WTC11 (cell line): ENCODE data around the gene DYRK3. TPM values are rescaled to one million over a fixed set of nuclear protein-coding genes. Genes with fewer than 3 reads are reported as not detected.

Source experiments
- ATAC-seq: fragments of 200-7000 bp; cut with Tn5 transposase; 2 replicates; pipeline ENCODE4 v1.10.0; 2021; ENCODE audit warnings: mild to moderate bottlenecking, moderate library complexity
- CTCF ChIA-PET: fragments of 300-600 bp; sonication (Branson Sonifier 250); formaldehyde crosslinking; loops from one replicate; lab custom pipeline; 2021; ENCODE audit warnings: antibody characterized with exemption; lab: Charles Lee
- POLR2A ChIA-PET: fragments of 350-600 bp; sonication (Branson Sonifier 250); formaldehyde crosslinking; loops from one replicate; lab custom pipeline; 2021; ENCODE audit warnings: antibody characterized with exemption; lab: Charles Lee
- DNase-seq: peaks from one replicate; pipeline ENCODE4 v3.0.0; 2021; ENCODE audit warnings: low spot score
- H3K27ac Mint-ChIP-seq: 2 replicates; pipeline ENCODE4 v1.8.0; 2021; ENCODE audit warnings: mixed read lengths
- H3K27me3 Mint-ChIP-seq: 2 replicates; pipeline ENCODE4 v1.8.0; 2021; ENCODE audit warnings: low read depth, mild to moderate bottlenecking, moderate library complexity, mixed read lengths
- H3K36me3 Mint-ChIP-seq: 2 replicates; pipeline ENCODE4 v1.8.0; 2021; ENCODE audit warnings: mixed read lengths
- H3K4me1 Mint-ChIP-seq: 2 replicates; pipeline ENCODE4 v1.8.0; 2022; ENCODE audit warnings: mixed read lengths
- H3K4me3 Mint-ChIP-seq: 2 replicates; pipeline ENCODE4 v1.8.0; 2021; ENCODE audit warnings: mild to moderate bottlenecking, moderate library complexity, mixed read lengths
- H3K9me3 Mint-ChIP-seq: 2 replicates; pipeline ENCODE4 v1.8.0; 2021; ENCODE audit warnings: mixed read lengths
- EMX1 ChIP-seq: fragments of 250-450 bp; sonication (Bioruptor Pico); IDR thresholded peaks from 2 replicates; pipeline ENCODE4 v1.8.0; 2021; ENCODE audit warnings: mild to moderate bottlenecking
- ERG ChIP-seq: fragments of 250-450 bp; sonication (Bioruptor Pico); IDR thresholded peaks from 2 replicates; pipeline ENCODE4 v1.8.0; 2021; ENCODE audit warnings: mild to moderate bottlenecking
- NFATC4 ChIP-seq: fragments of 250-450 bp; sonication (Bioruptor Pico); IDR thresholded peaks from 2 replicates; pipeline ENCODE4 v1.9.0; 2021; ENCODE audit warnings: mild to moderate bottlenecking
- PRRX2 ChIP-seq: fragments of 250-450 bp; sonication (Bioruptor Pico); IDR thresholded peaks from 2 replicates; pipeline ENCODE4 v1.8.0; 2021; ENCODE audit warnings: mild to moderate bottlenecking
- TCF7 ChIP-seq: sonication (generic); formaldehyde crosslinking; IDR thresholded peaks from 2 replicates; pipeline ENCODE4 v1.8.0; 2022; ENCODE audit warnings: mild to moderate bottlenecking, low read depth, missing genetic modification reagents, moderate library complexity
- ZMAT4 ChIP-seq: fragments of 250-450 bp; sonication (Bioruptor Pico); IDR thresholded peaks from 2 replicates; pipeline ENCODE4 v1.9.0; 2021; ENCODE audit warnings: mild to moderate bottlenecking
- ZNF138 ChIP-seq: sonication (generic); formaldehyde crosslinking; conservative IDR thresholded peaks from 2 replicates; pipeline ENCODE4 v1.8.1; 2022; ENCODE audit warnings: mild to moderate bottlenecking, moderate library complexity, missing genetic modification reagents
- total RNA-seq: library from RNA; stranded (reverse); gene quantifications from 3 replicates; pipeline ENCODE4 v1.2.3, GENCODE V29; 2021
- TF ChIP-seq, protein P1 (sequence below): fragments of 250-450 bp; sonication (Bioruptor Pico); IDR thresholded peaks from 2 replicates; pipeline ENCODE4 v1.9.0; 2021; ENCODE audit warnings: mild to moderate bottlenecking
- TF ChIP-seq, protein P2 (sequence below): fragments of 200-600 bp; IDR thresholded peaks from 2 replicates; pipeline ENCODE4 v1.8.0; 2022; ENCODE audit warnings: antibody characterized with exemption
- TF ChIP-seq, protein P3 (sequence below): fragments of 250-450 bp; sonication (Bioruptor Pico); IDR thresholded peaks from 2 replicates; pipeline ENCODE4 v2.1.2; 2022; ENCODE audit warnings: mild to moderate bottlenecking, moderate library complexity
- TF ChIP-seq, protein P4 (sequence below): fragments of 250-450 bp; sonication (Bioruptor Pico); IDR thresholded peaks from 2 replicates; pipeline ENCODE4 v1.9.0; 2021; ENCODE audit warnings: mild to moderate bottlenecking, borderline replicate concordance

Gene DYRK3
- total RNA-seq, 1 experiment from 2014 or later = 7.8 TPM

DNA sequence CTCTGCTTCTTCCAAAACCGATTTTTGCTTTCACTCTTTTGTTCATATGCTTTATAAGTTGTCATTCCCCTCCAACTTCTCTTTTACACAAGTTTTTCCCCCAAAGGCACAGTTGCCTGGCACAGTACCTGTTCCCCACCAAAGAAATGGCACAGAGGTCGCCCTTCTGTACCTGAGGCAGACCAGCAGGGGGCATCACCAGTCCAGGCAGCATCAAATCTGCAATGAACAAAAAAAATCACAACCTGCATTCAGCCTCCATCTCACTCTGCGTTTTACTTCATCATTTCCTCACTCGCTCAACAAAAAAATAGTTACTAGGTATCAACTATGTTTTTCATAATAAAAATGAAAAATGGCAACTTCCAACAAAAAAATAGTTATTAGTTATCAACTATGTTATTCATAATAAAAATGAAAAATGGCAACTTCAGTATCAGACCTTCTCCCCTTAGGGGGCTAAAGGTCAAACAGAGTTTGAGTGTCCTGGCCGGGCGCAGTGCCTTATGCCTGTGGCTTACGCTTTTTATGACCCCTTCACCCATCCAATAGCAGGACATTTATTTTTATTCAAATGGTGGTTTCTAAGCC, 27.1 kb upstream of the DYRK3 start:
- H3K4me1 Mint-ChIP-seq = peaks cover 12% of the 10 kb centered on the region
- peaks cover 19% of the 10 kb centered on the region for H3K36me3 Mint-ChIP-seq
- ChIA-PET POLR2A (no interaction called here), CTCF (interaction anchor here (0.6 to 2.5 kb wide), 2 partner anchors 56 to 64 kb away, joined by 3 to 11 read pairs; no protein-coding TSS in a partner anchor)
- H3K27ac Mint-ChIP-seq = no peak overlapping the region
- H3K27me3 Mint-ChIP-seq = no peaks in the 10 kb centered on the region
- TF ChIP-seq, protein P1, sequence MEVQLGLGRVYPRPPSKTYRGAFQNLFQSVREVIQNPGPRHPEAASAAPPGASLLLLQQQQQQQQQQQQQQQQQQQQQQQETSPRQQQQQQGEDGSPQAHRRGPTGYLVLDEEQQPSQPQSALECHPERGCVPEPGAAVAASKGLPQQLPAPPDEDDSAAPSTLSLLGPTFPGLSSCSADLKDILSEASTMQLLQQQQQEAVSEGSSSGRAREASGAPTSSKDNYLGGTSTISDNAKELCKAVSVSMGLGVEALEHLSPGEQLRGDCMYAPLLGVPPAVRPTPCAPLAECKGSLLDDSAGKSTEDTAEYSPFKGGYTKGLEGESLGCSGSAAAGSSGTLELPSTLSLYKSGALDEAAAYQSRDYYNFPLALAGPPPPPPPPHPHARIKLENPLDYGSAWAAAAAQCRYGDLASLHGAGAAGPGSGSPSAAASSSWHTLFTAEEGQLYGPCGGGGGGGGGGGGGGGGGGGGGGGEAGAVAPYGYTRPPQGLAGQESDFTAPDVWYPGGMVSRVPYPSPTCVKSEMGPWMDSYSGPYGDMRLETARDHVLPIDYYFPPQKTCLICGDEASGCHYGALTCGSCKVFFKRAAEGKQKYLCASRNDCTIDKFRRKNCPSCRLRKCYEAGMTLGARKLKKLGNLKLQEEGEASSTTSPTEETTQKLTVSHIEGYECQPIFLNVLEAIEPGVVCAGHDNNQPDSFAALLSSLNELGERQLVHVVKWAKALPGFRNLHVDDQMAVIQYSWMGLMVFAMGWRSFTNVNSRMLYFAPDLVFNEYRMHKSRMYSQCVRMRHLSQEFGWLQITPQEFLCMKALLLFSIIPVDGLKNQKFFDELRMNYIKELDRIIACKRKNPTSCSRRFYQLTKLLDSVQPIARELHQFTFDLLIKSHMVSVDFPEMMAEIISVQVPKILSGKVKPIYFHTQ (CRISPR knock-in tag) = no peak
- TF ChIP-seq, protein P2, sequence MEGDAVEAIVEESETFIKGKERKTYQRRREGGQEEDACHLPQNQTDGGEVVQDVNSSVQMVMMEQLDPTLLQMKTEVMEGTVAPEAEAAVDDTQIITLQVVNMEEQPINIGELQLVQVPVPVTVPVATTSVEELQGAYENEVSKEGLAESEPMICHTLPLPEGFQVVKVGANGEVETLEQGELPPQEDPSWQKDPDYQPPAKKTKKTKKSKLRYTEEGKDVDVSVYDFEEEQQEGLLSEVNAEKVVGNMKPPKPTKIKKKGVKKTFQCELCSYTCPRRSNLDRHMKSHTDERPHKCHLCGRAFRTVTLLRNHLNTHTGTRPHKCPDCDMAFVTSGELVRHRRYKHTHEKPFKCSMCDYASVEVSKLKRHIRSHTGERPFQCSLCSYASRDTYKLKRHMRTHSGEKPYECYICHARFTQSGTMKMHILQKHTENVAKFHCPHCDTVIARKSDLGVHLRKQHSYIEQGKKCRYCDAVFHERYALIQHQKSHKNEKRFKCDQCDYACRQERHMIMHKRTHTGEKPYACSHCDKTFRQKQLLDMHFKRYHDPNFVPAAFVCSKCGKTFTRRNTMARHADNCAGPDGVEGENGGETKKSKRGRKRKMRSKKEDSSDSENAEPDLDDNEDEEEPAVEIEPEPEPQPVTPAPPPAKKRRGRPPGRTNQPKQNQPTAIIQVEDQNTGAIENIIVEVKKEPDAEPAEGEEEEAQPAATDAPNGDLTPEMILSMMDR = peak; percentile 67
- no peak for TF ChIP-seq ZNF138 (CRISPR knock-in tag)
- H3K4me3 Mint-ChIP-seq = no peak overlapping the region
- H3K9me3 Mint-ChIP-seq = no peaks in the 10 kb centered on the region
- ATAC-seq (no peak), DNase-seq (peak; percentile 57)

- Mint-ChIP-seq H3K27me3 (no peaks in the 10 kb centered on the region), H3K36me3 (peaks cover 10% of the 10 kb centered on the region), H3K27ac (no peak overlapping the region), H3K4me3 (no peak overlapping the region), H3K9me3 (no peaks in the 10 kb centered on the region), H3K4me1 (peaks cover 12% of the 10 kb centered on the region)
- CTCF ChIA-PET = interaction anchor here (0.6 to 2.5 kb wide), 3 partner anchors 22 to 65 kb away, joined by 3 to 11 read pairs (median 3); no protein-coding TSS in a partner anchor
- TF ChIP-seq, protein P3, sequence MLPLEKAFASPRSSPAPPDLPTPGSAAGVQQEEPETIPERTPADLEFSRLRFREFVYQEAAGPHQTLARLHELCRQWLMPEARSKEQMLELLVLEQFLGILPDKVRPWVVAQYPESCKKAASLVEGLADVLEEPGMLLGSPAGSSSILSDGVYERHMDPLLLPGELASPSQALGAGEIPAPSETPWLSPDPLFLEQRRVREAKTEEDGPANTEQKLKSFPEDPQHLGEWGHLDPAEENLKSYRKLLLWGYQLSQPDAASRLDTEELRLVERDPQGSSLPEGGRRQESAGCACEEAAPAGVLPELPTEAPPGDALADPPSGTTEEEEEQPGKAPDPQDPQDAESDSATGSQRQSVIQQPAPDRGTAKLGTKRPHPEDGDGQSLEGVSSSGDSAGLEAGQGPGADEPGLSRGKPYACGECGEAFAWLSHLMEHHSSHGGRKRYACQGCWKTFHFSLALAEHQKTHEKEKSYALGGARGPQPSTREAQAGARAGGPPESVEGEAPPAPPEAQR (CRISPR knock-in tag) = no peak
- TF ChIP-seq, protein P4, sequence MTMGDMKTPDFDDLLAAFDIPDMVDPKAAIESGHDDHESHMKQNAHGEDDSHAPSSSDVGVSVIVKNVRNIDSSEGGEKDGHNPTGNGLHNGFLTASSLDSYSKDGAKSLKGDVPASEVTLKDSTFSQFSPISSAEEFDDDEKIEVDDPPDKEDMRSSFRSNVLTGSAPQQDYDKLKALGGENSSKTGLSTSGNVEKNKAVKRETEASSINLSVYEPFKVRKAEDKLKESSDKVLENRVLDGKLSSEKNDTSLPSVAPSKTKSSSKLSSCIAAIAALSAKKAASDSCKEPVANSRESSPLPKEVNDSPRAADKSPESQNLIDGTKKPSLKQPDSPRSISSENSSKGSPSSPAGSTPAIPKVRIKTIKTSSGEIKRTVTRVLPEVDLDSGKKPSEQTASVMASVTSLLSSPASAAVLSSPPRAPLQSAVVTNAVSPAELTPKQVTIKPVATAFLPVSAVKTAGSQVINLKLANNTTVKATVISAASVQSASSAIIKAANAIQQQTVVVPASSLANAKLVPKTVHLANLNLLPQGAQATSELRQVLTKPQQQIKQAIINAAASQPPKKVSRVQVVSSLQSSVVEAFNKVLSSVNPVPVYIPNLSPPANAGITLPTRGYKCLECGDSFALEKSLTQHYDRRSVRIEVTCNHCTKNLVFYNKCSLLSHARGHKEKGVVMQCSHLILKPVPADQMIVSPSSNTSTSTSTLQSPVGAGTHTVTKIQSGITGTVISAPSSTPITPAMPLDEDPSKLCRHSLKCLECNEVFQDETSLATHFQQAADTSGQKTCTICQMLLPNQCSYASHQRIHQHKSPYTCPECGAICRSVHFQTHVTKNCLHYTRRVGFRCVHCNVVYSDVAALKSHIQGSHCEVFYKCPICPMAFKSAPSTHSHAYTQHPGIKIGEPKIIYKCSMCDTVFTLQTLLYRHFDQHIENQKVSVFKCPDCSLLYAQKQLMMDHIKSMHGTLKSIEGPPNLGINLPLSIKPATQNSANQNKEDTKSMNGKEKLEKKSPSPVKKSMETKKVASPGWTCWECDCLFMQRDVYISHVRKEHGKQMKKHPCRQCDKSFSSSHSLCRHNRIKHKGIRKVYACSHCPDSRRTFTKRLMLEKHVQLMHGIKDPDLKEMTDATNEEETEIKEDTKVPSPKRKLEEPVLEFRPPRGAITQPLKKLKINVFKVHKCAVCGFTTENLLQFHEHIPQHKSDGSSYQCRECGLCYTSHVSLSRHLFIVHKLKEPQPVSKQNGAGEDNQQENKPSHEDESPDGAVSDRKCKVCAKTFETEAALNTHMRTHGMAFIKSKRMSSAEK (CRISPR knock-in tag) = no peak
- TF ChIP-seq ZMAT4 = no peak
- TF ChIP-seq EMX1 (CRISPR knock-in tag) = no peak
- no peak for TF ChIP-seq PRRX2 (CRISPR knock-in tag)
- no peak for TF ChIP-seq TCF7 (CRISPR knock-in tag)
- no peak for TF ChIP-seq NFATC4
- TF ChIP-seq ERG (CRISPR knock-in tag) = no peak
- ATAC-seq (no peak), DNase-seq (no peak)
- POLR2A ChIA-PET = no interaction called here
Measured at GRCh38 chr1:206609229-206609991, 25.9 kb upstream of the DYRK3 start.
